Right atrium auricular region (tissue), 2 donors: ENCODE measurements around the gene MEAK7. TPM values are rescaled to one million over a fixed set of nuclear protein-coding genes. Genes with fewer than 3 reads are reported as not detected.

Experiments
- DNase-seq: peaks from one replicate; pipeline ENCODE4 v3.0.0-alpha.2; 2019; ENCODE audit warnings: low spot score
- H3K27ac ChIP-seq, 2 donors: fragments of 200-600 bp; sonication (generic); 1 replicate in 1 of 2; 2 replicates in 1 of 2; pipeline ENCODE4 v1.5.1; 2016 to 2019
- H3K27me3 ChIP-seq, 2 donors: fragments of 200-600 bp; sonication (generic); one replicate each; pipeline versions ENCODE4 v1.5.1 to v1.6.0; 2017 to 2019
- H3K36me3 ChIP-seq: fragments of 200-600 bp; sonication (generic); one replicate; pipeline ENCODE4 v1.5.1; 2016
- H3K4me1 ChIP-seq, 2 donors: fragments of 200-600 bp; sonication (generic); one replicate each; pipeline versions ENCODE4 v1.5.1 to v1.6.0; 2017 to 2019
- H3K4me3 ChIP-seq, 2 donors: fragments of 200-600 bp; sonication (generic); 1 replicate in 1 of 2; 2 replicates in 1 of 2; pipeline ENCODE4 v1.5.1; 2017 to 2019; ENCODE audit warnings: mild to moderate bottlenecking in 1 of 2, moderate library complexity in 1 of 2
- H3K9me3 ChIP-seq, 2 donors: fragments of 200-600 bp; sonication (generic); one replicate each; pipeline ENCODE4 v1.5.1; 2019
- CTCF ChIP-seq, 2 donors: fragments of 200-600 bp; sonication (generic); IDR thresholded peaks; one replicate each; pipeline ENCODE4 v1.5.1; 2019; ENCODE audit warnings: antibody characterized with exemption in 2 of 2
- total RNA-seq, 2 donors: library from RNA; depleted of rRNA; stranded (reverse); fragments of >200 nt; gene quantifications; one replicate each; pipeline ENCODE4 v1.1.0, GENCODE V29; 2016

MEAK7 gene
- total RNA-seq, 2 donors from 2014 or later: 5.3 to 6.9 TPM

DNA sequence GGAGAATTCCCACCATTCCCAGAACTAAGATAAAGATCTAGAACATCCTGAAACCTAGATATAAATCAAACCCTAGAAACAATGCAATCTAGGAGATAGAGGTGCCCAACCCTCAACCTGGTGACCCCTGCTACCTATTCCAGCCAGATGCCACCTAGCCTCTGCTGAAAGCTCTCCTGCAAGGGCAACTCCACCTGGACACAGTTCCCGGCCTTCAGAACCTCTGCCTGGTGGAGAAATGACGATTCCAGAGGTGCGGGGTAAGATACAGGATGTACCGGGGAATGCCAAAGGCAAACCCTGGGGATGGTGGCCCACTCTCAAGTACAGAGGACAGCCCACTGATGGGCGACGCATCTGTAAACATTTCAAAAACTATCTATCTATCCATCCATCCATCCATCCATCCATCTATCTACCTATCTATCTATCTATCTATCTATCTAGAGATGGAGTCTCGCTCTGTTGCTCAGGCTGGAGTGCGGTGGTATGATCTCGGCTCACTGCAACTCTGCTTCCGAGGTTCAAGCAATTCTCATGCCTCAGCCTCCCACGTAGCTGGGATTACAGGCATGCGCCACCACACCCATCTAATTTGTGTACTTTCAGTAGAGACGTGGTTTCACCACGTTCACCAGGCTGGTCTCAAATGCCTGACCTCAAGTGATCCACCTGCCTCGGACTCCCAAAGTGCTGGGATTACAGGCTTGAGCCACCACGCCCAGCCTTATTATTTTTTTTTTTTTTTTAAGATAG is 19.0 kb downstream of the MEAK7 start:
- no peak for TF ChIP-seq CTCF (IDR thresholded peaks at IDR 0.05)
- Histone ChIP-seq H3K9me3 (no peaks in the 10 kb centered on the region), H3K36me3 (peaks cover 44% of the 10 kb centered on the region), H3K27me3 (no peaks in the 10 kb centered on the region), H3K27ac (no peak overlapping the region), H3K4me1 (no peaks in the 10 kb centered on the region), H3K4me3 (no peak overlapping the region)
- DNase-seq: peak; percentile 23

- H3K4me1 ChIP-seq: no peaks in the 10 kb centered on the region
- no peaks in the 10 kb centered on the region for H3K27me3 ChIP-seq
- no peak overlapping the region for H3K4me3 ChIP-seq
- peak; percentile 66 for DNase-seq
- H3K27ac ChIP-seq: no peak overlapping the region
- peak; percentile 47 to 87 for TF ChIP-seq CTCF (IDR thresholded peaks at IDR 0.05)
- no peaks in the 10 kb centered on the region for H3K9me3 ChIP-seq
- peaks cover 44% of the 10 kb centered on the region for H3K36me3 ChIP-seq
Observed at GRCh38 chr16:84484579-84485254, 19.7 kb downstream of the MEAK7 start.

DNA sequence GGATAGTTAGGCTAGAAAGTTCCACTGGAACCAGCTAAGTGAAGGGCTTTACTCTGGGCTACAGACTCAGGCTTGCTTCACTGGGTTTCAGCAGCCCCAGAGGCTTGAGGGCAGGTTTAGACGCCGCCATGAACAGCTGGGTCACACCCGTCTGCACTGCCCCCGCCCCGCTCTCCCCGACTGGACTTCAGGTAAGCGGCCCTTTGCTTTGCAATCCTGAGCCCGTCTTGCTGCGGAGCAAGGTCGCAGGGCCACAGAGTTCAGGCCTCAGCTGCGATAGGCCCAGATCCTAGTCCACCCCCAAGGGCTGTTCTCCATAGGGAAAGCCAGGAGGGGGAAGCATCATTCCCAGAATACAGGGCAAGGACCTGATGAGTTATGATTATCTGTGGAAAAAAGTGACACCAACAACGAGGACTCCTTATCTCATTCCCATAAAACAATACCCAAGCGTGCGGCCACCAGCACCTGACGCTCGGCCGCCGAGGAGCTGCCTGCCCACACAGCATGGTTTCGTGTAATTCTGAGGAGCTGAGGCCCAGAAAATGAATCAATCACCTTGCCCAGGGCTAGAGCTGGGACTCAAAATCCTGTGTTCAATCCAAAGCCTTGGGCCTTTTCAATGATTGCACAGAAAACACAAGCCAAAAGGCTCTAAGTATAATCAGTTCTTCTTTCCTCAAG is 20.4 kb downstream of the MEAK7 start:
- Histone ChIP-seq H3K9me3 (no peaks in the 10 kb centered on the region), H3K36me3 (peaks cover 37% of the 10 kb centered on the region), H3K4me1 (no peaks in the 10 kb centered on the region), H3K27ac (no peak overlapping the region), H3K4me3 (no peak overlapping the region), H3K27me3 (no peaks in the 10 kb centered on the region)
- DNase-seq: no peak
- TF ChIP-seq CTCF (IDR thresholded peaks at IDR 0.05): no peak

GRCh38 chr16:84482951-84483881 is 21.2 kb downstream of the MEAK7 start:
- no peak for TF ChIP-seq CTCF (IDR thresholded peaks at IDR 0.05)
- DNase-seq: peak; percentile 34
- H3K36me3 ChIP-seq: peaks cover 29% of the 10 kb centered on the region
- H3K4me1 ChIP-seq: no peaks in the 10 kb centered on the region
- no peak overlapping the region for H3K27ac ChIP-seq
- H3K9me3 ChIP-seq: no peaks in the 10 kb centered on the region
- H3K4me3 ChIP-seq: no peak overlapping the region
- H3K27me3 ChIP-seq: no peaks in the 10 kb centered on the region
